ENCODE results near the gene RIMS4.

RIMS4 gene

GRCh38 chr20:44703956-44704488 is 106.3 kb downstream of the RIMS4 start:
- Histone ChIP-seq H3K4me3 (IDR thresholded peaks at IDR 0.05; ENCODE audit: insufficient read depth, low read depth, low read length) (no peak overlapping the region), H3K27ac (no peak overlapping the region), H3K9ac (no peak overlapping the region), H2AFZ (ENCODE audit: low read depth) (no peak overlapping the region), H4K20me1 (ENCODE audit: insufficient read depth) (no peaks in the 10 kb centered on the region; the same call in 1 of the 2 replicates), H3K4me1 (ENCODE audit: low read depth, poor library complexity, severe bottlenecking) (no peaks in the 10 kb centered on the region), H3K4me2 (no peak overlapping the region), H3K36me3 (ENCODE audit: insufficient read depth) (no peaks in the 10 kb centered on the region), H3K27me3 (ENCODE audit: insufficient read depth, low read depth) (peaks cover 83% of the 10 kb centered on the region), H3K79me2 (ENCODE audit: insufficient read depth, low read depth) (no peaks in the 10 kb centered on the region)
- TF ChIP-seq CTCF (conservative IDR thresholded peaks at IDR 0.05; ENCODE audit: low read depth, low read length) = no peak

- Histone ChIP-seq H3K27me3 (ENCODE audit: insufficient read depth, low read depth) (peaks cover 84% of the 10 kb centered on the region), H3K4me2 (no peak overlapping the region), H2AFZ (ENCODE audit: low read depth) (no peak overlapping the region), H3K79me2 (ENCODE audit: insufficient read depth, low read depth) (no peaks in the 10 kb centered on the region), H3K9ac (no peak overlapping the region), H4K20me1 (ENCODE audit: insufficient read depth) (no peaks in the 10 kb centered on the region; the same call in 1 of the 2 replicates), H3K36me3 (ENCODE audit: insufficient read depth) (no peaks in the 10 kb centered on the region), H3K4me1 (ENCODE audit: low read depth, poor library complexity, severe bottlenecking) (no peaks in the 10 kb centered on the region), H3K27ac (no peak overlapping the region), H3K4me3 (IDR thresholded peaks at IDR 0.05; ENCODE audit: insufficient read depth, low read depth, low read length) (no peak overlapping the region)
- no peak for TF ChIP-seq CTCF (conservative IDR thresholded peaks at IDR 0.05; ENCODE audit: low read depth, low read length)
Measured at GRCh38 chr20:44703183-44703925, 107.0 kb downstream of the RIMS4 start.

GRCh38 chr20:44702776-44703175 is 107.6 kb downstream of the RIMS4 start:
- Histone ChIP-seq H3K79me2 (ENCODE audit: insufficient read depth, low read depth) (no peaks in the 10 kb centered on the region), H3K9ac (no peak overlapping the region), H3K36me3 (ENCODE audit: insufficient read depth) (no peaks in the 10 kb centered on the region), H3K4me3 (IDR thresholded peaks at IDR 0.05; ENCODE audit: insufficient read depth, low read depth, low read length) (no peak overlapping the region), H4K20me1 (ENCODE audit: insufficient read depth) (no peaks in the 10 kb centered on the region; the same call in 1 of the 2 replicates), H3K4me1 (ENCODE audit: low read depth, poor library complexity, severe bottlenecking) (no peaks in the 10 kb centered on the region), H3K27me3 (ENCODE audit: insufficient read depth, low read depth) (peaks cover 86% of the 10 kb centered on the region), H3K27ac (no peak overlapping the region), H2AFZ (ENCODE audit: low read depth) (no peak overlapping the region), H3K4me2 (no peak overlapping the region)
- TF ChIP-seq CTCF (conservative IDR thresholded peaks at IDR 0.05; ENCODE audit: low read depth, low read length) = no peak

- no peak for TF ChIP-seq CTCF (conservative IDR thresholded peaks at IDR 0.05; ENCODE audit: low read depth, low read length)
- no peak overlapping the region for H3K27ac ChIP-seq
- no peaks in the 10 kb centered on the region; the same call in 1 of the 2 replicates for H4K20me1 ChIP-seq (ENCODE audit: insufficient read depth)
- no peak overlapping the region for H3K4me2 ChIP-seq
- H3K4me1 ChIP-seq (ENCODE audit: low read depth, poor library complexity, severe bottlenecking) = no peaks in the 10 kb centered on the region
- H3K9ac ChIP-seq = no peak overlapping the region
- no peak overlapping the region for H2AFZ ChIP-seq (ENCODE audit: low read depth)
- no peaks in the 10 kb centered on the region for H3K36me3 ChIP-seq (ENCODE audit: insufficient read depth)
- peaks cover 89% of the 10 kb centered on the region for H3K27me3 ChIP-seq (ENCODE audit: insufficient read depth, low read depth)
- H3K4me3 ChIP-seq (IDR thresholded peaks at IDR 0.05; ENCODE audit: insufficient read depth, low read depth, low read length) = no peak overlapping the region
- H3K79me2 ChIP-seq (ENCODE audit: insufficient read depth, low read depth) = no peaks in the 10 kb centered on the region
Measured at GRCh38 chr20:44701858-44702256, 108.5 kb downstream of the RIMS4 start.
